Left lung (tissue), 10 donors: ENCODE measurements around the gene RASGEF1C. TPM values are rescaled to one million over a fixed set of nuclear protein-coding genes. Genes with fewer than 3 reads are reported as not detected.

Source experiments
- ATAC-seq: fragments of 200-7000 bp; cut with Tn5 transposase; one replicate; pipeline ENCODE4 v1.9.1; 2020; ENCODE audit warnings: moderate library complexity
- DNase-seq, 4 donors: peaks; one replicate each; pipeline ENCODE4 v3.0.0-alpha.2; 2013 to 2020
- H3K27ac ChIP-seq, 2 donors: fragments of 200-600 bp; sonication (generic) in 1 of 2; one replicate each; pipeline versions ENCODE4 v1.5.0 to v1.8.0; 2020 to 2021
- H3K27me3 ChIP-seq, 2 donors: fragments of 200-600 bp; sonication (generic) in 1 of 2; one replicate each; pipeline versions ENCODE4 v1.5.0 to v1.8.0; 2020 to 2021
- H3K36me3 ChIP-seq, 2 donors: fragments of 200-600 bp; sonication (generic) in 1 of 2; one replicate each; pipeline versions ENCODE4 v1.5.0 to v1.8.0; 2020 to 2021
- H3K4me1 ChIP-seq, 2 donors: fragments of 200-600 bp; one replicate each; pipeline ENCODE4 v1.8.0; 2021
- H3K4me3 ChIP-seq, 2 donors: fragments of 200-600 bp; sonication (generic) in 1 of 2; one replicate each; pipeline versions ENCODE4 v1.5.0 to v1.8.0; 2020 to 2021; ENCODE audit warnings: mild to moderate bottlenecking in 1 of 2
- H3K9me3 ChIP-seq, 2 donors: fragments of 200-600 bp; sonication (generic) in 1 of 2; one replicate each; pipeline versions ENCODE4 v1.5.0 to v1.8.0; 2020 to 2021
- CTCF ChIP-seq, 2 donors: fragments of 200-600 bp; sonication (generic) in 1 of 2; IDR thresholded peaks; one replicate each; pipeline versions ENCODE4 v1.5.0 to v1.8.0; 2021; ENCODE audit warnings: antibody characterized with exemption in 2 of 2
- intact Hi-C, 2 donors: fragments of 100-400 bp; cut with DNase I; formaldehyde crosslinking; loops; one replicate each; pipeline versions ENCODE4 v1.11.2 to v1.14.2; 2022
- polyA plus RNA-seq, 6 donors: library from polyadenylated mRNA; unstranded; fragments of 120-200 nt; gene quantifications; one replicate each; pipeline ENCODE4 v1.2.1, GENCODE V29; 2013; ENCODE audit not compliant: insufficient read length in 6 of 6
- total RNA-seq, 2 donors: library from RNA; stranded (reverse); fragmentation: NEBNext Ultra II Directional; extraction: Animal tissue kit (Norgen Biotek cat#: 25700); gene quantifications; one replicate each; pipeline ENCODE4 v1.2.1, GENCODE V29; 2021
- donor health status: DM: no; HTN: yes; CAD: no.
- donor health status: DM: no; HTN: no; CAD: no.

The RASGEF1C gene
- total and polyA plus RNA-seq, 8 donors = 0.09 to 0.34 (median 0.17) TPM; not detected in 3

DNA sequence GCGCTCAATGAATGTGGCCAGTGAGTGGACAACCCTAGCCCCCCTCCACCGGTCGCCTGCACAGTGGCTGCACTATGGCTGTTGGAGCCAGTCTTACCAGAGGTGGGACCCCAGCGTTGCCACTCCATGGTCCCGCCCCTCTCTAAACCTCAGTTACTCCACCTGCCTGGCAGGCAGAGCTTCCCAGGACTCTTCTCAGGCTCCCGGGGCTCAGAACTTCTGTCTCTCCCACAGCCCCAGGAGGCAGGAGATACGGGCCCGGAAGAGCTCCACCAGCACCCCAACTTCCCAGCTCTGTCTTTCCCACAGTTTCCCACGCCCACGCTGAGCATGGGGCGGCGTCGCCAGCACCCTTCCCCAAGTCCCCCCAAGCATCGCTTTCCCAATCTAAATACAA, 975 bp downstream of the RASGEF1C start:
- no peak for TF ChIP-seq CTCF (IDR thresholded peaks at IDR 0.05)
- peaks cover 19 to 81% of the 10 kb centered on the region in 2 donors for H3K27me3 ChIP-seq
- DNase-seq = no peak
- no peak overlapping the region for H3K27ac ChIP-seq
- no peaks in the 10 kb centered on the region for H3K9me3 ChIP-seq
- intact Hi-C loops = no loop called here
- H3K36me3 ChIP-seq = no peaks in the 10 kb centered on the region
- ATAC-seq = no peak
- H3K4me1 ChIP-seq = peaks cover 0 to 11% of the 10 kb centered on the region in 2 donors
- H3K4me3 ChIP-seq = no peak overlapping the region

DNA sequence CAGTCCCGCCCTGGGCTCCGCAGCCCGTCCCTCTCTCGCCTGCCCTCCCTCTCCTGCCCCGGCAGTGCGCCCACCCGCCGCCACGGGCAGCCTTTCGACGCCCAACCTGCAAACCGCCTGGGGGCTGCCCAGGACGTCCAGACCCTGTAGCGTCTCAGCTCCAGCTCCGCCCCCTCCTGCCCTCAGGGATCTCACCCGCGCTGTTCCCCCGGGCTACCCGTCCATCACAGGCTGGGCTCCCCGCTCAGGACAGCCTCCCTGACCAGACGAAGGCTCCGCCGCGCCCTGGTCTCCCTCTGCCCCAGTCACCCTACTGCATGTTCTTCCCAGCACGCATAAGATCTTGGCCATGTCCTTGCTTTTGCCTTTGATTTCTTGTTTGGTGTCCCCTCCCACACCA, 1.4 kb downstream of the RASGEF1C start:
- ATAC-seq = no peak
- Histone ChIP-seq H3K4me1 (peaks cover 0 to 11% of the 10 kb centered on the region in 2 donors), H3K27ac (no peak overlapping the region), H3K36me3 (no peaks in the 10 kb centered on the region), H3K27me3 (peaks cover 19 to 77% of the 10 kb centered on the region in 2 donors), H3K4me3 (no peak overlapping the region), H3K9me3 (no peaks in the 10 kb centered on the region)
- no peak for TF ChIP-seq CTCF (IDR thresholded peaks at IDR 0.05)
- no peak for DNase-seq
- intact Hi-C loops = no loop called here

DNA sequence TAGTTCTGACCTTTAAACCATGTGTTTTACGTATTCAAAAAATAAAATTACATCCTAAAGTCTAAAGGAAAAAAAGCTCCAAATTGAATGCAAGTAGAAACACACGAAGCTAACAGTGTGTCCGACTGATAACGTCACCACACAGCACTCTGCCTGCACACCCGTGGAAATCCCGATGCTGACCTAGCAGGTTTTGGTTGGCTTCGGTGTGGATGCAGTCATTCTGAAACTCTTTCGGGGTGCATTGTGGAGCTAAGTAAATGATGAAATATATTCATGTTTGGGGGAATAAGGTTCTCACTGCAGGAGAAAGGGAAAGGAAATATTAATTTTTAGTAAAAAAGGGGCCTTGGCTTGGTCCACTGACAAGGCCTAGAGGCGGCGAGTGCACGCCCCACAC, 2.0 kb downstream of the RASGEF1C start:
- intact Hi-C loops = no loop called here
- peaks cover 0 to 11% of the 10 kb centered on the region in 2 donors for H3K4me1 ChIP-seq
- no peak overlapping the region for H3K4me3 ChIP-seq
- peaks cover 19 to 71% of the 10 kb centered on the region in 2 donors for H3K27me3 ChIP-seq
- H3K9me3 ChIP-seq = no peaks in the 10 kb centered on the region
- no peak for TF ChIP-seq CTCF (IDR thresholded peaks at IDR 0.05)
- no peak overlapping the region for H3K27ac ChIP-seq
- H3K36me3 ChIP-seq = no peaks in the 10 kb centered on the region
- DNase-seq (no peak), ATAC-seq (no peak)

DNA sequence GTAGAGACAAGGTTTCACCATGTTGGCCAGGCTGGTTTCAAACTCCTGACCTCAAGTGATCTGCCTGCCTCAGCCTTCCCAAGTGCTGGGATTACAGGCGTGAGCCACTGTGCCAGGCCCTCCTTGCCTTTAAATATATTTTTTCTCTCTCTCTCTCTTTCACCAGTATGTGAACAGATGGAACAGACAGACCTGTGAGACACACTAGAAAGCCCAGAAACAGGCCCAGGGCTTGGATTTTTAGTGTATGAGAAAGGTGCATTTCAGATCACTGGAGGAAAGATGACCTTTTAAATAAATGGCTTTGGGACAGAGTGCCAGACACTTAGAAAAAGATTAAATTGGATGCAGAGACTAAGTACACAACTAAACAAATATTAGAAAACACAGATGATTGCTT, 3.1 kb downstream of the RASGEF1C start:
- H3K9me3 ChIP-seq = no peaks in the 10 kb centered on the region
- no peak for TF ChIP-seq CTCF (IDR thresholded peaks at IDR 0.05)
- H3K36me3 ChIP-seq = no peaks in the 10 kb centered on the region
- ATAC-seq (no peak), DNase-seq (no peak)
- H3K4me1 ChIP-seq = peaks cover 0 to 11% of the 10 kb centered on the region in 2 donors
- no peak overlapping the region for H3K4me3 ChIP-seq
- intact Hi-C loops = no loop called here
- peaks cover 19 to 60% of the 10 kb centered on the region in 2 donors for H3K27me3 ChIP-seq
- no peak overlapping the region for H3K27ac ChIP-seq

- no peaks in the 10 kb centered on the region for H3K9me3 ChIP-seq
- ATAC-seq (no peak), DNase-seq (no peak)
- H3K27ac ChIP-seq = no peak overlapping the region
- no peaks in the 10 kb centered on the region for H3K36me3 ChIP-seq
- no peak overlapping the region for H3K4me3 ChIP-seq
- intact Hi-C loops = no loop called here
- no peak for TF ChIP-seq CTCF (IDR thresholded peaks at IDR 0.05)
- H3K4me1 ChIP-seq = peaks cover 0 to 9% of the 10 kb centered on the region in 2 donors
- peaks cover 19 to 50% of the 10 kb centered on the region in 2 donors for H3K27me3 ChIP-seq
Measured at GRCh38 chr5:180204276-180204819, 4.7 kb downstream of the RASGEF1C start.
